ENCODE results near the gene DMD.
"Not testable (repeated sequence)": the region's sequence is repeated elsewhere in the genome, so short reads cannot be mapped to it uniquely, and the experiment has no call there.

DMD gene

GRCh38 chrX:31521941-31522340 is 1689.4 kb downstream of the DMD start:
- no peak for DNase-seq (ENCODE audit: low read depth)

GRCh38 chrX:31516527-31516926 is 1694.8 kb downstream of the DMD start:
- DNase-seq (ENCODE audit: low read depth) = no peak

- no peak for DNase-seq (ENCODE audit: low read depth)
These were observed 1703.0 kb downstream of the DMD start for GRCh38 chrX:31508338-31508737.

GRCh38 chrX:31506928-31507327 is 1704.4 kb downstream of the DMD start:
- no peak for DNase-seq (ENCODE audit: low read depth)

GRCh38 chrX:31506360-31506759 is 1705.0 kb downstream of the DMD start:
- no peak for DNase-seq (ENCODE audit: low read depth)

- DNase-seq (ENCODE audit: low read depth) = no peak
These were observed 1710.4 kb downstream of the DMD start for GRCh38 chrX:31500921-31501320.

GRCh38 chrX:31499109-31499508 is 1712.2 kb downstream of the DMD start:
- DNase-seq (ENCODE audit: low read depth) = peak; percentile 23

GRCh38 chrX:31497086-31497485 is 1714.3 kb downstream of the DMD start:
- DNase-seq (ENCODE audit: low read depth) = no peak

GRCh38 chrX:31487951-31488350 is 1723.4 kb downstream of the DMD start:
- DNase-seq (ENCODE audit: low read depth) = no peak

- no peak for DNase-seq (ENCODE audit: low read depth)
These were observed 1728.0 kb downstream of the DMD start for GRCh38 chrX:31483336-31483735.

GRCh38 chrX:31480696-31481095 is 1730.7 kb downstream of the DMD start:
- no peak for DNase-seq (ENCODE audit: low read depth)

- DNase-seq (ENCODE audit: low read depth) = no peak
These were observed 1740.1 kb downstream of the DMD start for GRCh38 chrX:31471229-31471628.

- not testable (repeated sequence) for DNase-seq (ENCODE audit: low read depth)
These were observed 1740.6 kb downstream of the DMD start for GRCh38 chrX:31470753-31471152.

- DNase-seq (ENCODE audit: low read depth) = no peak
These were observed 1746.9 kb downstream of the DMD start for GRCh38 chrX:31464306-31464915.

GRCh38 chrX:31461266-31461665 is 1750.1 kb downstream of the DMD start:
- DNase-seq (ENCODE audit: low read depth) = no peak

- no peak for DNase-seq (ENCODE audit: low read depth)
These were observed 1752.0 kb downstream of the DMD start for GRCh38 chrX:31459361-31459760.

GRCh38 chrX:31449965-31450364 is 1761.4 kb downstream of the DMD start:
- DNase-seq (ENCODE audit: low read depth) = no peak

GRCh38 chrX:31449081-31449480 is 1762.3 kb downstream of the DMD start:
- no peak for DNase-seq (ENCODE audit: low read depth)

GRCh38 chrX:31445542-31445941 is 1765.8 kb downstream of the DMD start:
- DNase-seq (ENCODE audit: low read depth) = no peak

- no peak for DNase-seq (ENCODE audit: low read depth)
These were observed 1767.7 kb downstream of the DMD start for GRCh38 chrX:31443654-31444053.

GRCh38 chrX:31440546-31440945 is 1770.8 kb downstream of the DMD start:
- no peak for DNase-seq (ENCODE audit: low read depth)

GRCh38 chrX:31436424-31436823 is 1774.9 kb downstream of the DMD start:
- DNase-seq (ENCODE audit: low read depth) = no peak

- no peak for DNase-seq (ENCODE audit: low read depth)
These were observed 1775.8 kb downstream of the DMD start for GRCh38 chrX:31435592-31435991.

- no peak for DNase-seq (ENCODE audit: low read depth)
These were observed 1777.5 kb downstream of the DMD start for GRCh38 chrX:31433856-31434255.

GRCh38 chrX:31429915-31430314 is 1781.4 kb downstream of the DMD start:
- DNase-seq (ENCODE audit: low read depth) = no peak
